22Rv1 (cell line): Measurements from ENCODE around the gene GABBR2.

Source experiments
- CTCF ChIP-seq: fragments of 450-650 bp; IDR thresholded peaks from 2 replicates; pipeline ENCODE4 v1.5.1; 2017; ENCODE audit warnings: mild to moderate bottlenecking
- ZFX ChIP-seq: fragments of 450-650 bp; IDR thresholded peaks from 2 replicates; pipeline ENCODE4 v1.6.1; 2017; ENCODE audit warnings: antibody characterized with exemption, borderline replicate concordance

DNA sequence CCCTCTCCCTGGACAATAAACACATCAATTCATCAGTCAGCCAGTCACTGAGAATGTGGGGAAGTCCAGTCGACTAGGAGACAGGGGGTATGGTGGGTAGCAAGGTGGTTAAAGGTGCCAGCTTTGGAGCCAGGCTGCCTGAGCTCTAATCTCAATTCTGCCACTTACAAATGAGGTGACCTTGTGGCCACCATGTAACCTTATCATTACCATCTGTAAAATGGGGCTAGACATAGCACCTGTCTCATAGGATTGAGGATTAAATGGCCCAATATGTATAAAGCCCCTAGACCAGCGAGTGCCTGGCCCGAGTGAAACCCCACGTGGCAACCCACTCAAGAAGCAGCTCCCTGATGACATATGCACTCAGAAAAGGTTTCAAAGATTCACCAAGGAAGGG is 380.0 kb downstream of the GABBR2 start:
- TF ChIP-seq CTCF: no peak
- TF ChIP-seq ZFX: no peak
